ENCODE measurements around the gene F13A1.

GRCh38 chr6:6177754-6178153 lies 142.7 kb downstream of the F13A1 start:
- TF ChIP-seq POLR2A (IDR thresholded peaks at IDR 0.05; ENCODE audit: low read length): no peak
- no peak for TF ChIP-seq GATA1 (IDR thresholded peaks at IDR 0.05; ENCODE audit: low read depth, low read length)
